Measurements from ENCODE around the gene FGF23.
A peak's percentile ranks its signal among the peaks of the same experiment; 100 is the strongest.

The FGF23 gene

GRCh38 chr12:4380332-4380731 lies 820 bp upstream of the FGF23 start:
- DNase-seq: no peak

GRCh38 chr12:4378772-4379171 lies 740 bp downstream of the FGF23 start:
- no peak for DNase-seq

- DNase-seq: no peak
Observed at GRCh38 chr12:4375449-4375848, 4.1 kb downstream of the FGF23 start.

GRCh38 chr12:4372653-4373052 lies 6.9 kb downstream of the FGF23 start:
- no peak for DNase-seq

GRCh38 chr12:4370265-4370664 lies 9.2 kb downstream of the FGF23 start:
- no peak for DNase-seq

- DNase-seq: no peak
Observed at GRCh38 chr12:4369548-4369947, 10.0 kb downstream of the FGF23 start.

GRCh38 chr12:4366090-4366489 lies 13.4 kb downstream of the FGF23 start:
- no peak for DNase-seq

- DNase-seq: no peak
Observed at GRCh38 chr12:4356041-4356327, 23.5 kb downstream of the FGF23 start.

- no peak for DNase-seq
Observed at GRCh38 chr12:4355156-4356040, 24.1 kb downstream of the FGF23 start.

GRCh38 chr12:4353785-4354208 lies 25.7 kb downstream of the FGF23 start:
- DNase-seq: no peak

GRCh38 chr12:4346931-4347330 lies 32.6 kb downstream of the FGF23 start:
- DNase-seq: no peak

GRCh38 chr12:4331842-4332241 lies 47.7 kb downstream of the FGF23 start:
- DNase-seq: no peak

- no peak for DNase-seq
Observed at GRCh38 chr12:4331221-4331620, 48.3 kb downstream of the FGF23 start.

- DNase-seq: no peak
Observed at GRCh38 chr12:4330203-4330602, 49.3 kb downstream of the FGF23 start.

GRCh38 chr12:4327293-4327692 lies 52.2 kb downstream of the FGF23 start:
- no peak for DNase-seq

- no peak for DNase-seq
Observed at GRCh38 chr12:4325966-4326365, 53.5 kb downstream of the FGF23 start.

GRCh38 chr12:4324366-4324765 lies 55.1 kb downstream of the FGF23 start:
- DNase-seq: no peak

- DNase-seq: no peak
Observed at GRCh38 chr12:4323396-4323795, 56.1 kb downstream of the FGF23 start.

- no peak for DNase-seq
Observed at GRCh38 chr12:4322726-4323125, 56.8 kb downstream of the FGF23 start.

- DNase-seq: peak; percentile 94
Observed at GRCh38 chr12:4320853-4321701, 58.4 kb downstream of the FGF23 start, which contains the start of gene TIGAR. Gene TIGAR (plus strand): TSS chr12:4321213. CDS start chr12:4321272, 59 bp downstream.

- DNase-seq: no peak
Observed at GRCh38 chr12:4320497-4320852, 59.0 kb downstream of the FGF23 start.
